ENCODE data around the gene SLC5A11.

The SLC5A11 gene

DNA sequence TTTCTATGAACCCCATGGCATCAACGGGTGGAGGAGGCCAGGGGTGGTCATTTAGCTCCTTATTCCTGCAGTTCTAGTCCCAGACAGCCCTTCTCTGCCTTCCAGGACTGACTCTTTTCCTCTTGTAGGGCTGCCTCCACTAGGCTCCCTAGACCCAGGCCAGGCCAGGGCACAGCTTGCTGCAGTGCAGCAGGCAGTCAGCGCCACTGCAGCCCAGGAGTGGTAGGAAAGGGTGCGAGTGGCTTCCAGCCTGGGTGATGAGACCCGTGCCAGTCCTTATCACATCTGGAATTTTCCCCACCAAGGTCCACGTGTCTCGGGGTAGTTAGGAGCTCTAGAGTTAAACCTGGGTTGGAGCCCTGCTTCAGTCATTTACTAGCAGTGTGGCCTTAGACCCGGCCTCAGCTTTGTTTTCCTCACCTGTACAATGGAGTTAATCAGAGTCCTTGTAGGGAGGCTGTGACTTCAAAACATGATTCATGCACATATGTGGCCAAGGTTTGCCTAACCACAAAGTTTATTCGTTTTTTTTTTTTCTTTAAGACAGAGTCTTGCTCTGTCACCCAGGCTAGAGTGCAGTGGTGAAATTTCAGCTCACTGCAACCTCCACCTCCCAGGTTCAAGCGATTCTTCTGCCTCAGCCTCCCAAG, 4.7 kb downstream of the SLC5A11 start:
- no peak for TF ChIP-seq POLR2AphosphoS5 (IDR thresholded peaks at IDR 0.05; ENCODE audit: low read depth, low read length)
- no peak for TF ChIP-seq REST (IDR thresholded peaks at IDR 0.05; ENCODE audit: insufficient read depth in 1 of 2, low read depth in 2 of 2, low read length in 2 of 2)
- TF ChIP-seq TAF1 (IDR thresholded peaks at IDR 0.05; ENCODE audit: borderline replicate concordance, insufficient read depth, low read length) = no peak
- TF ChIP-seq SIN3A (IDR thresholded peaks at IDR 0.05; ENCODE audit: borderline replicate concordance, insufficient read depth, low read length) = no peak
- no peak for TF ChIP-seq FOXP2 (optimal IDR thresholded peaks at IDR 0.05; ENCODE audit: borderline replicate concordance, extremely low read depth, extremely low read length, insufficient read depth)

DNA sequence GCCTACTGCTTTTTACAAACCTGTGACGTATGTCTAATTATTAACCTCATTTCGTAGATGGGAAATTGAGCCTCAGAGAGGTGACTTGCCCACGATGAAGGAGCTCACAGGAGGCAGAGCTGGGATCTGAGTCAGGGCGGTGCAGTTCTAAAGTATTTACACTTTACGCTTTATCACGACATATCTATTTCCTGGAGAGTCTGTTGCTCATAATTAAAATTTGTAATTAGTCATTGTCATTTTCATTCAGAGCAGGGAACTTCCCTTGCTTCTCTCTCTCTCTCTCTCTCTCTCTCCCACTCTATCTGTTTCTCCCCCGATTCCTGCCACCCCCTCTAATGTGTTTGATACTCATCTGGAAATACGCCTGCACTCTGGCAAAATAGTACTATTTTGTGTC, 5.9 kb downstream of the SLC5A11 start:
- TF ChIP-seq POLR2AphosphoS5 (IDR thresholded peaks at IDR 0.05; ENCODE audit: low read depth, low read length) = no peak
- TF ChIP-seq FOXP2 (optimal IDR thresholded peaks at IDR 0.05; ENCODE audit: borderline replicate concordance, extremely low read depth, extremely low read length, insufficient read depth) = no peak

DNA sequence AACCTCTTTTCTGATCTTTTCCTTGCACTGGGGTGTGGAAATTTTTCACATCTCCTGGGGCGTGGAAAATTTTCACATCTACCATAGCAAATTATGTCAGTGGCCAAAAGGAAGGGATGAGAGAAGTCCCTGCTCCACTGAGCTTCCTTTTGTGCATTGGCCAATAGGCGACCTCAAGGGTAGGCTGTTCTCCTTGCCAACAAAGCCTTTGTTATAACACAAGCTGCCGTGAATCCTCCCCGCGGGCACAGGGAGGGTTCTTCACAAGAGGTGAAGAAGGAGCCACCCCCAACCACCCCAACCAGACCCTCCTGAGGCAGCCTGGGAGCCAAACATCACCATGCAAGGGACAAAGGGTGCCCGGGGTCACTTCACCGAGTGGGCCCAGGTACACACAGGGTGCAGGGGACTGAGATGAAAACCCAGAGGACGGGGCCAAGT, 6.5 kb downstream of the SLC5A11 start:
- TF ChIP-seq POLR2AphosphoS5 (IDR thresholded peaks at IDR 0.05; ENCODE audit: low read depth, low read length) (no peak), SIN3A (IDR thresholded peaks at IDR 0.05; ENCODE audit: borderline replicate concordance, insufficient read depth, low read length) (no peak), TAF1 (IDR thresholded peaks at IDR 0.05; ENCODE audit: borderline replicate concordance, insufficient read depth, low read length) (no peak), FOXP2 (optimal IDR thresholded peaks at IDR 0.05; ENCODE audit: borderline replicate concordance, extremely low read depth, extremely low read length, insufficient read depth) (no peak), REST (IDR thresholded peaks at IDR 0.05; ENCODE audit: insufficient read depth in 1 of 2, low read depth in 2 of 2, low read length in 2 of 2) (no peak)

DNA sequence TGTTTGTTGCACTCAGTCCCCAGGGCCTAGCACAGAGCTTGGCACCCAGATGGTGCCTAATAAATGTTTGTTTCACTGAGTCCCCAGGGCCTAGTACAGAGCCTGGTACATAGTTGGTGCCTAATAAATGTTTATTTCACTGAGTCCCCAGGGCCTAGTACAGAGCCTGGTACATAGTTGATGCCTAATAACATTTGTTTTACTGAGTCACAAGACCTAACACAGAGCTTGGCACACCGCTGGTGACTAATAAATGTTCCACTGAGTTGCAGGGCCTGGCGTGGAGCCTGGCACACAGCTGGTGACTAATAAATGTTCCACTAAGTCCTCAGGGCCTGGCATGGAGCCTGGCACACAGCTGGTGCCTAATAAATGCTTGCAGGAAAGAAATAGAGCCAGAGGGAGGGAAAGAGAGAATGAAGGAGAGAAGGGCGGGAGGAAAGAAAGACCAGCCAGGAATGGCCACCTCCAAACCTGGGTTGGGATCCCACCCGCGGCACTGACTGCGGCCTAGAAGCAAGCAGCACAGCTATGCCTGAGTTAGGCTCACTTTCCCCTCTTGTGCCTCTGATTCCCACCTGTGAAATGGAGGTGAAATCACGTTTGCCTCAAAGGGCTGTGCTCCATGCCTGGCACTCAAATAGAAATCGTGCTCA, 7.5 kb downstream of the SLC5A11 start:
- TF ChIP-seq POLR2AphosphoS5 (IDR thresholded peaks at IDR 0.05; ENCODE audit: low read depth, low read length) = no peak
- no peak for TF ChIP-seq FOXP2 (optimal IDR thresholded peaks at IDR 0.05; ENCODE audit: borderline replicate concordance, extremely low read depth, extremely low read length, insufficient read depth)
- TF ChIP-seq TAF1 (IDR thresholded peaks at IDR 0.05; ENCODE audit: borderline replicate concordance, insufficient read depth, low read length) = no peak
- no peak for TF ChIP-seq SIN3A (IDR thresholded peaks at IDR 0.05; ENCODE audit: borderline replicate concordance, insufficient read depth, low read length)
- TF ChIP-seq REST (IDR thresholded peaks at IDR 0.05; ENCODE audit: insufficient read depth in 1 of 2, low read depth in 2 of 2, low read length in 2 of 2) = no peak

DNA sequence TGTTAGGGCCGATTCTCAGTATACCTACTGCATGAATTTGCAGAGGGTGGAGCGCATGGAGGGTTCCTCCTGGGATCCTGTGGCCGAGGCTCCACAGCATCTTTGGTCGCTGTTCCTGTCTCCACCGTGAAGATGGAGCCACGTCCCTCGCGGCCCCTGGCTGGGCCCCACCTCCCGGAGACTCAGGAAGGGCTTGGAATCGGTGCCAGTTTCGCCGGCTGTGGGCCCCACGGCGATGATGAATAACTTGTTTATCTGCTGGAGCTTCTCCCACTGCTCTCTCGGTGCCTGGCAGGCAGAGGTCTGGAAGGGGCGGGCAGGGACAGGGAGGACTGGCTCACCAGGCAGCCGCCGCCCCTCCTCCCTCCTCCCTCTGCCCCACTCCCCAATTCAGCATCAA, 8.1 kb downstream of the SLC5A11 start:
- TF ChIP-seq TAF1 (IDR thresholded peaks at IDR 0.05; ENCODE audit: borderline replicate concordance, insufficient read depth, low read length) = no peak
- no peak for TF ChIP-seq REST (IDR thresholded peaks at IDR 0.05; ENCODE audit: insufficient read depth in 1 of 2, low read depth in 2 of 2, low read length in 2 of 2)

Data from PFSK-1 (cell line).